Endothelial cell of umbilical vein (primary cell): ENCODE data around the gene SFMBT2.

Experiments
- EZH2 ChIP-seq: IDR thresholded peaks from 2 replicates; pipeline ENCODE4 v1.6.1; 2012; ENCODE audit warnings: borderline replicate concordance, low read depth, mild to moderate bottlenecking, moderate library complexity, low read length, inconsistent platforms; ENCODE audit not compliant: severe bottlenecking
- FOS ChIP-seq: IDR thresholded peaks from 2 replicates; pipeline ENCODE4 v1.6.1; 2011; ENCODE audit warnings: mild to moderate bottlenecking, low read length, moderate library complexity, borderline replicate concordance; ENCODE audit not compliant: insufficient read depth
- JUN ChIP-seq: IDR thresholded peaks from 2 replicates; pipeline ENCODE4 v1.6.1; 2011; ENCODE audit warnings: borderline replicate concordance, low read depth; ENCODE audit not compliant: insufficient read length, insufficient read depth
- POLR2A ChIP-seq: IDR thresholded peaks from 2 replicates; pipeline ENCODE4 v1.6.1; 2012; ENCODE audit warnings: low read depth, mild to moderate bottlenecking, control low read depth, low read length
- POLR2AphosphoS5 ChIP-seq: IDR thresholded peaks from 2 replicates; pipeline ENCODE4 v1.6.1; 2012; ENCODE audit warnings: low read depth, mild to moderate bottlenecking, control low read depth, low read length, moderate library complexity; ENCODE audit not compliant: insufficient read depth
- TF ChIP-seq, protein P1 (sequence below), 2 donors: IDR thresholded peaks; 1 replicate in 1 of 2; 2 replicates in 1 of 2; pipeline ENCODE4 v1.5.1; 2011; ENCODE audit warnings: low read length in 2 of 2, mild to moderate bottlenecking in 2 of 2, moderate library complexity in 2 of 2, control low read depth in 1 of 2, inconsistent platforms in 1 of 2, low read depth in 1 of 2; ENCODE audit not compliant: insufficient read depth in 1 of 2; ENCODE audit errors: extremely low read depth in 1 of 2
- TF ChIP-seq, protein P2 (sequence below): IDR thresholded peaks from 2 replicates; pipeline ENCODE4 v1.6.1; 2011; ENCODE audit not compliant: insufficient read depth, insufficient read length

DNA sequence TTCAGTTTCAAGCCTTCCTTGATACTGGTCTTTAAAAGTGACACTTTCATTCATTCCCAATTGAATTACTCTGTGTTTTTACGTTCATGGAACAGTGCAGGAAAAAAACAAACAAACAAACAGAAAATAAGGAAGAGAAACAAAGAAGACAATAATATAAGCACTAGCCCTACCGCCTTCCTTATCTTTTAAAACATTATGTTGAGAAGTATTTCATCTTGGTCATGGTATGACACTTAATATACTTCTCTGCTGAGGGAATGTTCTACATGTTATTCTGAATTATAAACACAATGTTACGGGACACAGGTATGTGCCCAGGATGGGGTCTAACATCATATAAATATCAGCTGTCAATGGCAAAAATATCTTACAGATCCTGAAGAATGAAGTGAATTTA, 176.7 kb downstream of the SFMBT2 start:
- TF ChIP-seq, protein P1, sequence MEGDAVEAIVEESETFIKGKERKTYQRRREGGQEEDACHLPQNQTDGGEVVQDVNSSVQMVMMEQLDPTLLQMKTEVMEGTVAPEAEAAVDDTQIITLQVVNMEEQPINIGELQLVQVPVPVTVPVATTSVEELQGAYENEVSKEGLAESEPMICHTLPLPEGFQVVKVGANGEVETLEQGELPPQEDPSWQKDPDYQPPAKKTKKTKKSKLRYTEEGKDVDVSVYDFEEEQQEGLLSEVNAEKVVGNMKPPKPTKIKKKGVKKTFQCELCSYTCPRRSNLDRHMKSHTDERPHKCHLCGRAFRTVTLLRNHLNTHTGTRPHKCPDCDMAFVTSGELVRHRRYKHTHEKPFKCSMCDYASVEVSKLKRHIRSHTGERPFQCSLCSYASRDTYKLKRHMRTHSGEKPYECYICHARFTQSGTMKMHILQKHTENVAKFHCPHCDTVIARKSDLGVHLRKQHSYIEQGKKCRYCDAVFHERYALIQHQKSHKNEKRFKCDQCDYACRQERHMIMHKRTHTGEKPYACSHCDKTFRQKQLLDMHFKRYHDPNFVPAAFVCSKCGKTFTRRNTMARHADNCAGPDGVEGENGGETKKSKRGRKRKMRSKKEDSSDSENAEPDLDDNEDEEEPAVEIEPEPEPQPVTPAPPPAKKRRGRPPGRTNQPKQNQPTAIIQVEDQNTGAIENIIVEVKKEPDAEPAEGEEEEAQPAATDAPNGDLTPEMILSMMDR (IDR thresholded peaks at IDR 0.05; ENCODE audit: extremely low read depth in 1 of 2, insufficient read depth in 1 of 2, low read depth in 1 of 2, low read length in 2 of 2) = no peak
- no peak for TF ChIP-seq POLR2A
- TF ChIP-seq FOS = no peak
- TF ChIP-seq, protein P2, sequence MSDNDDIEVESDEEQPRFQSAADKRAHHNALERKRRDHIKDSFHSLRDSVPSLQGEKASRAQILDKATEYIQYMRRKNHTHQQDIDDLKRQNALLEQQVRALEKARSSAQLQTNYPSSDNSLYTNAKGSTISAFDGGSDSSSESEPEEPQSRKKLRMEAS = no peak
- no peak for TF ChIP-seq POLR2AphosphoS5
- no peak for TF ChIP-seq EZH2
- no peak for TF ChIP-seq JUN
